Measurements from ENCODE around the gene TM2D3.
"Not testable (repeated sequence)": the region's sequence is repeated elsewhere in the genome, so short reads cannot be mapped to it uniquely, and the experiment has no call there.

Gene TM2D3

GRCh38 chr15:101654624-101655337, 2.6 kb upstream of the TM2D3 start:
- DNase-seq, result not testable (repeated sequence)

- DNase-seq, result peak; percentile 52
These were observed 2.0 kb upstream of the TM2D3 start for GRCh38 chr15:101654171-101654570.

- DNase-seq, result no peak
These were observed 727 bp upstream of the TM2D3 start for GRCh38 chr15:101652786-101653430.

GRCh38 chr15:101651554-101652097, 555 bp downstream of the TM2D3 start:
- no peak for DNase-seq

- no peak for DNase-seq
These were observed 2.0 kb downstream of the TM2D3 start for GRCh38 chr15:101650145-101650544.

- no peak for DNase-seq
These were observed 3.8 kb downstream of the TM2D3 start for GRCh38 chr15:101648356-101648755.

GRCh38 chr15:101647251-101647650, 4.9 kb downstream of the TM2D3 start:
- no peak for DNase-seq

GRCh38 chr15:101646672-101647071, 5.5 kb downstream of the TM2D3 start:
- no peak for DNase-seq

GRCh38 chr15:101642361-101642760, 9.8 kb downstream of the TM2D3 start:
- DNase-seq, result no peak

- DNase-seq, result peak; percentile 84
These were observed 10.3 kb downstream of the TM2D3 start for GRCh38 chr15:101641894-101642293.

- DNase-seq, result peak; percentile 75
These were observed 10.9 kb downstream of the TM2D3 start for GRCh38 chr15:101641129-101641764.

- DNase-seq, result no peak
These were observed 12.5 kb downstream of the TM2D3 start for GRCh38 chr15:101639667-101640066.

- DNase-seq, result no peak
These were observed 14.3 kb downstream of the TM2D3 start for GRCh38 chr15:101637919-101638318.

GRCh38 chr15:101637516-101637915, 14.7 kb downstream of the TM2D3 start:
- DNase-seq, result no peak

GRCh38 chr15:101637038-101637437, 15.1 kb downstream of the TM2D3 start:
- no peak for DNase-seq

- DNase-seq, result no peak
These were observed 16.0 kb downstream of the TM2D3 start for GRCh38 chr15:101635944-101636727.

GRCh38 chr15:101633356-101633755, 18.8 kb downstream of the TM2D3 start:
- no peak for DNase-seq

GRCh38 chr15:101626729-101627128, 25.5 kb downstream of the TM2D3 start:
- DNase-seq, result not testable (repeated sequence)

GRCh38 chr15:101625980-101626379, 26.2 kb downstream of the TM2D3 start:
- DNase-seq, result peak; percentile 52

GRCh38 chr15:101625184-101625583, 27.0 kb downstream of the TM2D3 start:
- peak; percentile 86 for DNase-seq

GRCh38 chr15:101623367-101624304, 28.5 kb downstream of the TM2D3 start:
- peak; percentile 55 for DNase-seq

GRCh38 chr15:101621961-101622360, 30.2 kb downstream of the TM2D3 start:
- DNase-seq, result no peak
